ENCODE results near the gene GCNT2.

DNA sequence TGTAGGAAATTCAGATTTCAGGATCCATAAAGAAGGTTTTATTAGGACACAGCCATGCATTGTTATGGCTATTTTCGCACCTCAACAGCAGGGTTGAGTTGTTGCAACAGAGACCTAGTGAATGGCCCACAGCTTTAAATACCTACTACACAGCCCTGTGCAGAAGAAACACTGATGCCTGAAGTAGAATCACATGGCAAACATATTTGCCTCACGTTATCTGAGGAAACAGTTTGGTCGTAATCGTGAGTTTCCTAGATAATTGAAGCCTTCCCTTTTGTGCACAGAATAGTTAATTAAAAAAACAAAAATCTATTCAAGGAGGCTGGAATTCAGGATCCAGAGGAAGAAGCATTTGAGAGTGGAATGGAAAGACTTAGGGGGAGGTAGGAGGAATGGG, 55.1 kb downstream of the GCNT2 start:
- no peak for TF ChIP-seq POLR2A (IDR thresholded peaks at IDR 0.05)
- TF ChIP-seq, protein P1, sequence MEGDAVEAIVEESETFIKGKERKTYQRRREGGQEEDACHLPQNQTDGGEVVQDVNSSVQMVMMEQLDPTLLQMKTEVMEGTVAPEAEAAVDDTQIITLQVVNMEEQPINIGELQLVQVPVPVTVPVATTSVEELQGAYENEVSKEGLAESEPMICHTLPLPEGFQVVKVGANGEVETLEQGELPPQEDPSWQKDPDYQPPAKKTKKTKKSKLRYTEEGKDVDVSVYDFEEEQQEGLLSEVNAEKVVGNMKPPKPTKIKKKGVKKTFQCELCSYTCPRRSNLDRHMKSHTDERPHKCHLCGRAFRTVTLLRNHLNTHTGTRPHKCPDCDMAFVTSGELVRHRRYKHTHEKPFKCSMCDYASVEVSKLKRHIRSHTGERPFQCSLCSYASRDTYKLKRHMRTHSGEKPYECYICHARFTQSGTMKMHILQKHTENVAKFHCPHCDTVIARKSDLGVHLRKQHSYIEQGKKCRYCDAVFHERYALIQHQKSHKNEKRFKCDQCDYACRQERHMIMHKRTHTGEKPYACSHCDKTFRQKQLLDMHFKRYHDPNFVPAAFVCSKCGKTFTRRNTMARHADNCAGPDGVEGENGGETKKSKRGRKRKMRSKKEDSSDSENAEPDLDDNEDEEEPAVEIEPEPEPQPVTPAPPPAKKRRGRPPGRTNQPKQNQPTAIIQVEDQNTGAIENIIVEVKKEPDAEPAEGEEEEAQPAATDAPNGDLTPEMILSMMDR (IDR thresholded peaks at IDR 0.05) = no peak

Data from Peyer's patch (tissue), 4 donors.